ENCODE results near the gene COMTD1. TPM values are rescaled to one million over a fixed set of nuclear protein-coding genes. Genes with fewer than 3 reads are reported as not detected.

Gene COMTD1
- total and polyA plus RNA-seq, 2 of the 4 experiments (the other 2 are of a cell fraction): 1.6 to 6.4 TPM

- no peak for TF ChIP-seq NFE2L2 (IDR thresholded peaks at IDR 0.05; ENCODE audit: low read depth, low read length)
These were observed 26.3 kb upstream of the COMTD1 start (continued) for GRCh38 chr10:75261813-75262705.

GRCh38 chr10:75260990-75261389 lies 25.2 kb upstream of the COMTD1 start:
- H3K79me1 ChIP-seq (ENCODE audit: low read depth in 1 of 2, low read length in 2 of 2): no peaks in the 10 kb centered on the region
- DNase-seq (no peak), ATAC-seq (ENCODE audit: low read depth) (no peak)
- no peak overlapping the region for H3K14ac ChIP-seq (replicated peaks; ENCODE audit: low read depth, low read length)
- POLR2A ChIA-PET (ENCODE audit: unreplicated experiment): no interaction called here
- no peak overlapping the region for H2BK120ac ChIP-seq (ENCODE audit: low read depth, low read length)
- H3K9ac ChIP-seq (ENCODE audit: low read depth, low read length): no peak overlapping the region
- H3K23ac ChIP-seq (ENCODE audit: low read depth, low read length): no peak overlapping the region
- no peak overlapping the region for H4K5ac ChIP-seq (ENCODE audit: low read depth, low read length)
- no peaks in the 10 kb centered on the region for H3K27me3 ChIP-seq (ENCODE audit: control insufficient read depth, insufficient read depth, low read length)
- H2AK9ac ChIP-seq (replicated peaks; ENCODE audit: low read depth, low read length, poor library complexity): no peak overlapping the region
- H3K9me3 ChIP-seq (ENCODE audit: control insufficient read depth, insufficient read depth, low read length): peaks cover 4% of the 10 kb centered on the region; the same call in 1 of the 2 replicates
- no peak overlapping the region for H3K4me2 ChIP-seq (ENCODE audit: low read depth, low read length)
- 0 out of 2 replicates have a peak, but pooled peaks cover 4% of the 10 kb centered on the region for H3K9me1 ChIP-seq (ENCODE audit: insufficient read depth, low read length)
- no peak overlapping the region for H3K18ac ChIP-seq (ENCODE audit: low read depth, low read length)
- no peak overlapping the region for H3K56ac ChIP-seq (ENCODE audit: extremely low read depth, insufficient read depth, low read length)
- H2BK15ac ChIP-seq (ENCODE audit: low read depth, low read length): no peak overlapping the region
- no peak overlapping the region for H4K8ac ChIP-seq (ENCODE audit: low read depth in 2 of 2, low read length in 2 of 2)
- no peak overlapping the region for H2BK20ac ChIP-seq (ENCODE audit: low read depth, low read length)
- no peak overlapping the region for H2BK5ac ChIP-seq (ENCODE audit: low read depth, low read length, poor library complexity, severe bottlenecking)
- no peak overlapping the region for H3K27ac ChIP-seq (ENCODE audit: insufficient read depth, low read length)
- TF ChIP-seq RAD21 (IDR thresholded peaks at IDR 0.05; ENCODE audit: low read length): no peak
- no peak for TF ChIP-seq RCOR1 (IDR thresholded peaks at IDR 0.05; ENCODE audit: insufficient replicate concordance, low read length)
- TF ChIP-seq USF2 (IDR thresholded peaks at IDR 0.05; ENCODE audit: low read depth, low read length): no peak
- TF ChIP-seq POLR2A (IDR thresholded peaks at IDR 0.05; ENCODE audit: low read depth, low read length): no peak
- TF ChIP-seq FOS (IDR thresholded peaks at IDR 0.05; ENCODE audit: low read depth, low read length): no peak
- TF ChIP-seq BHLHE40 (IDR thresholded peaks at IDR 0.05; ENCODE audit: low read depth, low read length): no peak
- no peak for TF ChIP-seq SMC3 (IDR thresholded peaks at IDR 0.05; ENCODE audit: low read depth, low read length)
- 100% methylated on average over 1 of the region's 3 CpGs; no CpG with 5 or more reads in 1 of the 2 experiments for WGBS, 2 experiments (ENCODE audit: extremely low coverage in 2 of 2, insufficient read length in 1 of 2)
- H3K4me3 ChIP-seq (ENCODE audit: insufficient read depth, low read depth, low read length): no peak overlapping the region
- no peak overlapping the region; the same call in 1 of the 2 replicates for H3K4ac ChIP-seq (ENCODE audit: low read depth, low read length)
- no peaks in the 10 kb centered on the region for H3K36me3 ChIP-seq (ENCODE audit: control insufficient read depth, insufficient read depth, low read length)
- H4K20me1 ChIP-seq (ENCODE audit: insufficient read depth, low read length): no peaks in the 10 kb centered on the region
- dilution Hi-C loops (cut with HindIII; ENCODE audit: low sequenced_read_pairs, unreplicated experiment): no loop called here
- no peak overlapping the region for H4K91ac ChIP-seq (ENCODE audit: insufficient read depth, low read depth, low read length)
- no peak overlapping the region; the same call in 1 of the 2 replicates for H2AK5ac ChIP-seq (ENCODE audit: low read depth, low read length)
- CTCF ChIA-PET: no interaction called here
- BruUV-seq (replicated peaks): no TSS peak
- in situ Hi-C loops (cut with MboI; ENCODE audit: low sequenced_read_pairs): no loop called here
- H3K4me1 ChIP-seq (ENCODE audit: control insufficient read depth, insufficient read depth, low read length): no peaks in the 10 kb centered on the region; the same call in 1 of the 2 replicates
- no peak overlapping the region for H2AFZ ChIP-seq (replicated peaks; ENCODE audit: low read length, poor library complexity)
- intact Hi-C loops (cut with micrococcal nuclease): no loop called here

Data from IMR-90 (cell line).